Lower leg skin (tissue), 3 donors: ENCODE results near the gene NATD1.

ENCODE experiments used
- POLR2A ChIP-seq, 2 donors: fragments of 450-650 bp; IDR thresholded peaks; one replicate each; pipeline ENCODE4 v1.6.1; 2016 to 2017; ENCODE audit warnings: antibody characterized with exemption in 2 of 2, mild to moderate bottlenecking in 1 of 2, moderate library complexity in 1 of 2
- TF ChIP-seq, protein P1 (sequence below), 3 donors: fragments of 450-650 bp; IDR thresholded peaks; one replicate each; pipeline ENCODE4 v1.5.1; 2016; ENCODE audit warnings: antibody characterized with exemption in 3 of 3, mild to moderate bottlenecking in 3 of 3, moderate library complexity in 2 of 3

GRCh38 chr17:21286066-21286770 is 33.0 kb upstream of the NATD1 start:
- TF ChIP-seq, protein P1, sequence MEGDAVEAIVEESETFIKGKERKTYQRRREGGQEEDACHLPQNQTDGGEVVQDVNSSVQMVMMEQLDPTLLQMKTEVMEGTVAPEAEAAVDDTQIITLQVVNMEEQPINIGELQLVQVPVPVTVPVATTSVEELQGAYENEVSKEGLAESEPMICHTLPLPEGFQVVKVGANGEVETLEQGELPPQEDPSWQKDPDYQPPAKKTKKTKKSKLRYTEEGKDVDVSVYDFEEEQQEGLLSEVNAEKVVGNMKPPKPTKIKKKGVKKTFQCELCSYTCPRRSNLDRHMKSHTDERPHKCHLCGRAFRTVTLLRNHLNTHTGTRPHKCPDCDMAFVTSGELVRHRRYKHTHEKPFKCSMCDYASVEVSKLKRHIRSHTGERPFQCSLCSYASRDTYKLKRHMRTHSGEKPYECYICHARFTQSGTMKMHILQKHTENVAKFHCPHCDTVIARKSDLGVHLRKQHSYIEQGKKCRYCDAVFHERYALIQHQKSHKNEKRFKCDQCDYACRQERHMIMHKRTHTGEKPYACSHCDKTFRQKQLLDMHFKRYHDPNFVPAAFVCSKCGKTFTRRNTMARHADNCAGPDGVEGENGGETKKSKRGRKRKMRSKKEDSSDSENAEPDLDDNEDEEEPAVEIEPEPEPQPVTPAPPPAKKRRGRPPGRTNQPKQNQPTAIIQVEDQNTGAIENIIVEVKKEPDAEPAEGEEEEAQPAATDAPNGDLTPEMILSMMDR (IDR thresholded peaks at IDR 0.05) = no peak
- TF ChIP-seq POLR2A (IDR thresholded peaks at IDR 0.05) = no peak
